CD4-positive, alpha-beta T cell treated with Interleukin-15 for 4 hours (primary cell): Measurements from ENCODE around the gene CCNYL1.
"Not testable (repeated sequence)": the region's sequence is repeated elsewhere in the genome, so short reads cannot be mapped to it uniquely, and the experiment has no call there.

Source experiments
- DNase-seq: peaks from one replicate; pipeline ENCODE4 v3.0.0-alpha.2; 2020; ENCODE audit warnings: low spot score

The CCNYL1 gene

DNA sequence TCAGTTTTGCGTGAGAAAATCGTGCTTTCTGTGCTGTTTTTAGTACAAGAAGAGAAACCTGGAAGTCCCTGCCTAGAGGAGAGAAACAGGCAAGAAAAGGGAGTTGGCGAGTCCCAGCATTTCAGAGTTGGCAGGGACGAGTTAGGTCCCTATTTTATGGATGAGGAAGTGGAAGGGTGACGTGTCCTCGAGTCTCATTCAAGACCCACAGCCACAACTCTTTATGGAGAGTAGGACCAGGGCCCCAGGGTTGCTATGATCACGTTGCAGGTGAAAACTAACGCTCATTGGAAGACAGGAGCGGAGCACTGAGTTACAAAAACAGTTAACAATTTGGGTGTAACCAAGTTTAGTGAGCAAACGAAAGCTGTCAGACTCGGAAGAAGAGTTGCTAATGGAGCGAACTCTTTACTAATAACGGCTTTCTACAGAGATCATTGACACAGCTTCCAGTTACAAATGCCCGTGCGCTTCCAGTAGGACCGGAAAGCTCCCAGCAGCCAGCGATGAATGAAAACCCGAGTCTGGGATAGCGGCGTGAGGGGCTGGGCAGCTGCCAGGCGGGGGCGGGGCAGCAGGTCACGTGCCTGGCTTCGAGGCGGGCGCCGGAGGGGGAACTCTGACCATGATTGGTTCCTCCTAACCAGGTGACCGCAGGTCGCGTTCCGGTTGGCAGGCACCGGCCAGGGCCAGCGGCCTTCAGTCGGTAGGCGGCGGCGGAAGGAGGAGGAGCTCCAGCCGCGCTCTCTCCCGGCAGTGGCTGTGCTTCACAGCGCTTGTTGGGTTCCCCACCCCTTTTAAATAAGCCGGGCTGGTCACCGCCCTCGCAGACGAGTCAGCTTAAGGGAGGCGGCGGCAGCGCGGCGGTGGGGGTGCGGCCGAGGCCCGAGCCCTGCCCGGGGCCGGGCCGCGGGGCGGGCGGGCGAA, at the start of gene CCNYL1:
TSS of gene CCNYL1 (plus strand) at position 827 of the 927 bp plus-strand sequence. CDS start 257 bp downstream, outside the sequence.
- peak; percentile 98 for DNase-seq

DNA sequence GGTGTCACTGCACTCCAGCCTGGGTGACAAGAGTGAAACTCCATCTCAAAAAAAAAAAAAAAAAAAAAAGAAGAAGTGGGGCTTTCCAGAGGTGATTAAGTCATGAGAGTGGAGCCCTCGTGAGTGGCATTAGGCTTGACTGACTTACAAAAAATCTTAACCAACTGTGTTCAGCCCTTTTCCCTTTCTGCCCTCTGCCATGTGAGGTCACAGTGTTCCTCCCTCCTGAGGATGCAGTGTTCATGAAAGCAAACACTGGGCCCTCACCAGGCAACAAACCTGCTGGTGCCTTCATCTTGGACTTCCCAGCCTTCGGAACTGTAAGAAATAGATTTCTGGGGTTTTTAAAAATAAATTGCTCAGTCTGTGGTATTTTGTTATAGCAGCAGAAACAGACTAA, 49.2 kb upstream of the CCNYL1 start:
- DNase-seq, result no peak

DNA sequence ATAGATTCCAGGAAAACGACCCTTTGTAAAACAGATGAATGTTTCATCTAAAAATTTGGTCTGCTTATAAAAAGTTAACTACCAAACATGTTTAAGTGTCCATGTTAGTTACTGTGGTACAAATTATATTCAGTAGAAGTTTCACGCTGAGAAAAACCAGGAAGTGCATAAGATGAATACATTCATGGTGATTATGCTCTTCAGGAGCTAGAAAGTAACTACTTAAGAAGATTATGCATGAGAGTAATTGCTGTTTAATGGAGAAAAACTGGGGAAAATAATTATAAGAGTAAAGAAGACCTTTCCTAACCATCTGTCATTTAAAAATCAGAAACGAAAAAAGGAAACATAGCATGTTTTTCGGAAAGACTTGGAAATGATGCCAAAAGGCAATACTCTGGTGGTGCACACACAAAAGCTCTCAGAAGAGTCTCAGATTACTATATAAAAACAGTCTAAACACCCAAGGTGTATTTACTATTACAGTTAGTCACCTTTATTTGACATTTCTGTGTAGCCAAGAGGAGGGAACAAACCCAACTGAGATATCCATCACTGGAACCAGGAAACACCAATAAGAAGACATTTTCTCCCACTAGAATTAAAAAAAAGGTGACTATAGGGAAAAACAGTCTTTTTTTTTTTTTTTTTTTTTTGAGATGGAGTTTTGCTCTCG, 47.4 kb upstream of the CCNYL1 start:
- no peak for DNase-seq

DNA sequence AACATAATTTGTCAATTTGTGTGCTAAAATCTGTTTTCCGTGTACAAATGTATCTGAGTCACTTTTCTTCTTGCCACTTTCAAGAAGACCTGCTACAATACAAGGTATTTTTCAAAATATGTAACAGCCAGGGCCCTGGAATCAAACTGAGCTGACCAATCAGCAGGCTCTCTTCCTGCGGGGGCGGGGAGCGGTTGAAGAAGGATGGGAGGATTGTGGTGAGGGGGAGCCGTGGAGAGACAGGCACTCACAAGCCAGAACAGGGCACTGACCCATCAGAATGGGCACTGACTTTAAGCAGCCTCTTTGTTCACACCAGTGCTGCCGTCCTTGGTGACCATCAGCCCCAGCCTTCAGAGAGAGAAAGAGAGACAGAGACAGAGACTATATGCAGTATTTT, 40.6 kb upstream of the CCNYL1 start:
- DNase-seq, result no peak

DNA sequence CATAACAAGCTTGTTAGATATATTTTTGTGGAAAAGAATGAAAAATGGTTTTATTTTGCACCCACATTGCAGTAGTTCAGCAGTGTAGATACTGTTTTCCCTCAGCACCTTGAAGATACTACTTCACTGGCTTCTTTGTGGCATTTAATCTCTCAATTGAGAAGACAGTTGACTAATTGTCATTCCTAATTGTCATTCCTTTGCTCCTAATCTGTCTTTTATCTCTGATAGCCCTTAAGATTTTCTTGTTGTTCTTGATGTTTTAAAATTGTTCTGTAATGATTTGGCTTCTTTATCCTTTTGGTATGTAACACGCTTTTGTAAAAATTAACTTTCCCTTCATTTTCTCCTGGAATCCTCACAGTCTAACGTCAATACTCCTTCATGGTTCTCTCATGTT, 38.0 kb upstream of the CCNYL1 start:
- DNase-seq, result no peak

DNA sequence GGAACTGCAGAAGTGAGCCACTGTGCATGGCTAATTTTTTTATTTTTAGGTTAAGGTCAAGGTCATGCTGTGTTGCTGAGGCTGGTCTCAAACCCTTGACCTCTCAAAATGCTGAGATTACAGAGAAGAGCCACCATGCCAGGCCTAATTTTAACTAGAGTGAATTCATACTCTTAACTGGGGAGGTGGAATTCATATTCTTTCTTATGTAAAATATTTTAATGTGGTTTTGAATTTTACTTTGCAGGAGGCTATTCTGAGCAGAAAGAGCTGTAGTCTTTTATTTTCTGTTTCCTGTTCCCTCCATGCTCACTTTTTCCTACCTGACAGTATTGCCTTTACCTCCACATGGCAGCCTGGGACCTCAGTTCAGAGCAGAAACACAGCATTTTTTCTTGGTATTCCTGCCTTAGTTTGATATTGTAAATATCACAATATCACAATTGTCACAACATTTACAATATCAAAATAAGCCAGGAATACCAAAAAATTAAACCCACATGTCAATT, 37.1 kb upstream of the CCNYL1 start:
- DNase-seq, result no peak

DNA sequence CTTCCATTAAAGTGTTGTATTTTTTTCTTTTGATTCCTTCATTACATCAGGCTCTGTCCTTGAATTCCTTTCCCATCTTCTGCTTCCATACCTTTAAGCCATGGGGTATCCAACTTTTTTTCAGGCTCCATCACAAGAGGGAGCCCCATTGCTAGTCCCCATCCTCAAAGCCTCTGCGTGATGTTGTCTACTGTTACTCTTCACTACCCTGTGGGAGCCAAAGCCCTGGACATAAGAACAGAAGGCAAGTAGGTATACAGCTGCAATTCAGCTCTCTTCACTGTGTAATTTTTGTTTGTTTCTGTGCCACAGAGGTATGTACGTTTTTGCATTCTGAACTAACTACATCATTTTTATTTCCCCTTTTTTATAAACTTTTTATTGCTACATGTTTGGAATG, 36.6 kb upstream of the CCNYL1 start:
- DNase-seq, result no peak

DNA sequence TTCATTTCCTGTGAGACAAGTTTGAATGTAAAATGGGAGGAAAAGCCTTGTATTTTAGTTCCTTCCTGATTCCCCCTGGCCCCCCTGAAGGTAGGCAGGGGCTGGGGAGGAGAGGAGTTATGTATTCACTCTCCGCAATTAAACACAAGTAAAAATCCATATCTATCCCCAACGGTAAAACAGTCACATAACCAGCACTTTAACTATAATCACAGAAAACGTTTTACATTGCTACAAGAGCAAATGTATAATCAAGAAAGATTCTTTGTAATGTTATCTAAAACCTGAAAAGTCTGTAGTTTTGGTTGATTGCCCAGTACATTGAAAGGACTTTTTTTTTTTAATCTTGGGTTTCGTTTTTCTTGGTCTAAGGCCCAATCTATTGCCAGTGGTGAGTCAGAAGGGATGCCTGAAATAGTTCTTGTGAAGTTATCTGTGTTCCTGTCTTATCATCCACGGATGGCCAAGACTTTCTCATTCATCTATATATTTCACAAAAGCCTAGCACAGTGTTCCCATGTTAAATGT, 34.5 kb upstream of the CCNYL1 start:
- no peak for DNase-seq

DNA sequence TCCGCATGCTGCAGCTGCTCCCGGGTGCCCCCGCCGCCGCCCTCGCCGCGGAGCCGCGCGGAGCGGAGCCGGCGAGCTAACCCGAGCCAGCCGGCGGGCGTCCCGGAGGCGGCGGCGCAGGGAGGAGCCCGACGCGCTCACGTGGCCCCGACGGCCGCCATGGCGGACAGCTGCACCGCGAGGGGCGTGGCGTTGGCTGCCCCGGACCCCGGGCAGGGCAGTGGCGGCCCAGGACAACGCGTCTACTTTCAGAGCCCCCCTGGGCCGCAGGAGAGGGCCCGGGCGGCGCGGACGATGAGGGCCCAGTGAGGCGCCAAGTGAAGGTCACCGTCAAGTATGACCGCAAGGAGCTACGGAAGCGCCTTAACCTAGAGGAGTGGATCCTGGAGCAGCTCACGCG, 30.0 kb upstream of the CCNYL1 start:
- DNase-seq, result no peak

DNA sequence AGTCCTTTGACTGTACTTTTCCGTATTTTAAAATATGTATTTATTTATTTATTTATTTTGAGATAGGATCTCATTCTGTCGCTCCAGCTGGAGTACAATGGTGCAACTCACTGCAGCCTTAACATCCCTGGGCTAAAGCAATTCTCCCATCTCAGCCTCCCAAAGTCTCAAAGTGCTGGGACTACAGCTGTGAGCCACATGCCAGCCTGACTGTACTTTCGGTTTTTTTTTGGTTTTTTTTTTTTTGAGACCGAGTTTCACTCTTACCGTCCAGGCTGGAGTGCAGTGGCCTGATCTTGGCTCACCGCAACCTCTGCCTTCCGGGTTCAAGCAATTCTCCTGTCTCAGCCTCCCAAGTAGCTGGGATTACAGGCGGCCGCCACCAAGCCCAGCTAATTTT, 28.9 kb upstream of the CCNYL1 start:
- DNase-seq, result no peak

DNA sequence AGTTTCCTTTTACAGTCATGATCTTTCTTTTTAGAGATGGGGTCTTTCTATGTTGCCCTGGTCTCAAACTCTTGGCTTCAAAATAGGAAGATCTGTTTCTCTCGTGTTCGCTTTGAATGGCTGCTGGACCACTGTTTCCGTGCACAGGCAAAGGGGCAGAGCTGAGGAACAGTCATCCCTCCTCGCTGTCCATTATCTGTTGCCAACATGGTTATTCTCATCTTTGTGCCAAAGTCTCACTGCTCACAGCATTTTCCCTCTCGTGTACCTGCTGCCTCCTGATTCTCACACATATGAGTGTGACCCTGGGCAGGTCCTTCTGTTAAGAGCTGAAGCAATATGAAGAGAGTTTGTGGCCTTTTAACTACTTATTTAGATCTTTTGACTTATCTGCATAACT, 28.0 kb upstream of the CCNYL1 start:
- DNase-seq, result no peak

DNA sequence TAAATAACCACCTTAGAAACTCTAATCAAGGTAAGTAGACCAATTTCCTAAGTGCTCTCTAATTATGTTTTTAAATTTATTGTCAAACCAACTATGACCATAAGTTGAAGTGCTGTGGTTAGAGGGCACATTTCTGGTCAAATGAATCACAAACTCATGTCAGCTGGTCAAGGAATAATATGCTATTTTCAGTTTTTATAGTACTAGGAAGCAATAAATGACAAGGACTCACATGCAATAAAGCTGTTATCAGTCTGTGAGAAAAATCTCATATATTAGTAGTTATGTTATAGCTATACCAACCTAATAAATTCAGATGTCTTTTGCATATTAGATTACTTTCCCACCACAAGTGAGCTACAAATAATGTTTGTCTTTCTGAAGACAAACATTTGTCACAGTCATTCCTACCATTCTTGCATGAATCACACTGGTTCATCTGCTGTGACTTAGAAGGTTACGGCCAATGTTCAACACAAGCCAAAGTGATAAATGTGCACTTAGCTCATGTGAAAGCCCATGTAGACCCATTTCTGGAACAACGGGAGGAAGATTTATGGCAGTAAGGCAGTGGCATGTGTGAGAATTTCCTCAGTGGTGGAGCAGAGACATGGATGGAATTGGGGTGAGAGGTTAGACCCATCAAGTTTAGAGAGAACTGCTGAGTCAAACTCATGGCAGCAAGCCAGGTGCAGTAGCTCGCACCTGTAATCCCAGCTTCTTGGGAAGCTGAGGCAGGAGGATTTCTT, 27.4 kb upstream of the CCNYL1 start:
- no peak for DNase-seq

DNA sequence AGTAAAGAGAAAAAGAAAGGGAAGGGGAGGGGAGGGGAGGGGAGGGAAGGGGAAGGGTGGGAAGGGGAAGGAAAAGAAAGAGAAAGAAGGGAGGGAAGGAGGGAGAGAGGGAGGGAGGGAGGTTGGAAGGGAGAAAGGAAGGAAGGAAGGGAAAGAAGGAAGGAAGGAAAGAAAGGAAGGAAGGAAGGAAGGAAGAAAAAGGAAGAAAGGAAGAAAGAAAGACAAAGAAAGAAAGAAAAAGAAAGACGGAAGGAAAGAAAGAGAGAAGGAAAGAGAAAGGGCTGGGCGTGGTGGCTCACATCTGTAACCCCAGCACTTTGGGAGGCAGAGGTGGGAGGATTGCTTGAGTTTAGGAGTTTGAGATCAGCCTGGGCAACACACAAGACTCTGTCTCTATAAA, 24.6 kb upstream of the CCNYL1 start:
- no peak for DNase-seq

DNA sequence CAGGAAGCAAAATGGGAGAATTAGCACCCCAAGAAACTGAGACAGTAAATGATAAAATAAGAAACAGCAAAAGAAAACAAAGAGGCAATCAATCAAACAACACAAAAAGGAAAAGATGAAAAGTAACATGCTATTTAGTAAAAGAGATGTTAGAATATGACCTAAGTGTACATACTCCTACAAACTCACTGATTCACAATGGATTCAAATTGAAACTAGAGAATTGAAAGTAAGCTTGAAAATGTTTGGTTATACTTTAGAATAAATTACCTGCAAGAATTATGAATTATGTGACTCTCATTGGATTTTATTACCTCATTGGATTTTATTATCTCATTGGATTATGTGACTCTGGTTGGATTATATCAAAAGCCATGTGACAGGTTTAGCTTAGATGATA, 22.8 kb upstream of the CCNYL1 start:
- DNase-seq, result no peak

DNA sequence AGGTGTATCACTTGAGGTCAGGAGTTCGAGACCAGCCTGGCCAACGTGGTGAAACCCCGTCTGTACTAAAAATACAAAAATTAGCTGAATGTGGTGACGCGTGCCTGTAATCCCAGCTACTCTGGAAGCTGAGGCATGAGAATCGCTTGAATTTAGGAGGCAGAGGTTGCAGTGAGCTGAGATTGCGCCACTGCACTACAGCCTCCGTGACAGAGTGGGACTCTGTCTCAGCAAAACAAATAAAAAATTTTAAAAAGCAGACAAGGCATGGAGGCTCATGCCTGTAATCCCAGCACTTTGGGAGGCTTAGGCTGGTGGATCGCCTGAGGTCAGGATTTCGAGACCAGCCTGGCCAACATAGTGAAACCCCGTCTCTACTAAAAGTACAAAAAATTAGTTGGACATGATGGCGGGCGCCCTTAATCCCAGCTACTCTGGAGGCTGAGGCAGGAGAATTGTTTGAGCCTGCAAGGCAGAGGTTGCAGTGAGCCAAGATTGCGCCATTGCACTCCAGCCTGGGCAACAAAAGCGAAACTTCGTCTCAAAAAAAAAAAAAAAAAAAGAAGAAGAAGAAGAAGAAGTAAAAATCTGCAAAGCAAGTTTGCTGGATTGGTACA, 20.5 kb upstream of the CCNYL1 start:
- DNase-seq, result not testable (repeated sequence)

DNA sequence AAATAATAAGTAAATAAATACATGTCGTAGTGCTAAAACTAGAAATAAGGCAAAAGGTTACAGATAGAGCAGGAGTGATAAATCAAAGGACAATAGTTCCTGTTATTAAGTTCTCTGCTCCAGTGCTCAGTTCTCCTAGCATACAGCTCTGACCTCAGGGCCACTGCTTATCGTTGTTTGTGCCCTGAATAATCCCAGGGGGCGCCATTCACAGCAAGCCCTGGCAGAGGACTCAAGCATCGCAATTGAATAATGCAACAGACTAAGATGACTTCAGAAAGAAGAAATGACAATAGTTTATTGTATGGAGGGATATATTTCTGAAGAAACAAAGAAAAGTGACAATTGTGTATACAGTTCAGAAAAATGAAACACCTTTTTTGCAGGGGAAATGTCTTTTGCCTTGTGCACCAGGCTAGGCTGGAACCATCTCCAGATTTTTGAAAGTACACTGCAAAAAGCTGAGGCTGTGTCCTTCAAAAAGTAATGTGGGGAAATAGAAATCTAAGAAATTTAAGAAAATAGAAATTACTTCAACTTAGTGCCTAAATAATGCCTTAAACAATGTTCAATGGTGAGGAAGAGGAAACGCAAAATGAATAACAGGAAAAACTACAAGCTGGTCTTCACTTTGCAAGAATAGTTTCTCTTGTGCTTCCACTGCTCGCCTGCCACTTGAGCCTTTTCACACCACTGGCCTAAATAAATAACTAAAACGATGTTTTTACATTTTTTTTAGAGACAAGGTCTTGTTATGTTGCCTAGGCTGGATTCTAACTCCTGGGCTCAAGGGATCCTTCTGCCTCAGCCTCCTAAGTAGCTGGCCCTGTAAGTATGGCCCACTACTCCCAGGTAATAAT, 19.0 kb upstream of the CCNYL1 start:
- DNase-seq, result peak; percentile 58

DNA sequence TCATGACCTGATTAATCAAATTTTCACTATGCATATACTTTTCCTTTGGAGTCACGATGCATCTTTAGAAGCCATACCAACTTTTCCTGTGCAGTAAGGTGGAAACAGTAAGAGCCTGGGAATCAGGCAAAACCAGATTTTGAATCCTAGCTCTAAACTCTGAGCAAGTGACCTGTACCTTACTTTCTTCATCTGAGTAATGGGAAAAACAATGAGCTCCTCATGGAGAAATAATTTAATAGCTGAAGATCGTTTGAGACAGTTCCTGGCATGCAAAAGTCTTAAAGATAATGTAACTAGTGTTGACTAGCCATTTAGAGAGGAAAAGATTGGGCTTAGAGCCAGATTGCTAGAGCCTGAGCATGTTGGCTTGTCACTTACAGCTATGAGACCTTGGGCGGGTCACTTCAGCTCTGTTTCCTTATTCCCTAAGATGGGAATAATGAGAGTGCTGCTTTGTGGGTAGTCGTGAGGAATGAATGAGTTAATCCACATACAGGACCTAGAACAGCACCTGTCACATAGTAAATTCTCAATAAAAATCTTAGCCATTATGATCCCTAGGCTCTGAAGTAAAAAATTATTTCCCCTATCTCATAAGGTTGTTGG, 17.7 kb upstream of the CCNYL1 start:
- DNase-seq, result no peak

DNA sequence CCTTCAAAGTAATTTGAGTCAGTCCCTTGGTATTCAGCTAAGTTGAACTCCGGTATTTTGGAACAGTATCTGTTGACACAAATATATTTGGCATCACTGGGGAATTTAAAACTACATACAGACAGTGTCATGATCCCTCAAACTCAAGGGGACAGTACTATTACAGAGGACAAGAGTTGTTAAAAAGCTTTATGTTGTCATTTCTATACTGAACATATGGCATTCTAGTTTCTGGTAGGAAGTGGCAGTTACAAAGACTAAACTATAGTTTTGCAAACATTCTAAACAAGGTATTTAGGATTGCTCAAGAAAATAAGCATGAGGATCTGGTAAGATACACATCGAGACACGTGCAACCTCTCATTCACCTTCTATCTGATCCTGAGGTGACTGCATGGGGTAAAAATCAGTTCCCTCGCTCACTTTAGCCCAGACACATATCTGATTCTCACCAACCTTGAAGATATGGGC, 16.6 kb upstream of the CCNYL1 start:
- no peak for DNase-seq

DNA sequence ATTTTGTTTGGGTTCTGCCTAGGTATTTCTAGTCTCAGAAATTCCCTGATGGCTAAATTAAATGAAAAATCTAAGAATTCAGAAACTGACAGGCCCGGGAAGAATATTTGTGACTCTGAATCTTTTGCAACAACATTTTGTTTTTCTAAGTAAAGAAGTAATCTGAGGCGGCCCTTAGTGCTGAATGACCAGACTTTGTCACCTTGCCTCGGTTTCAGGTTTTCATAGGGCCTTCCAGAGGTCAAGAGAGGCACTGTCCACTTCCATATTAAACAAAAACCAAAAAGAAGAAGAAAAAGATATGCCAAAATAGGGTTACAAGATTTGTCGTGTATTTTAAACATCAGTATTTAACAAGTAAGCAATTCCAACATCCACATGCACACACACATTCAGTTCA, 16.1 kb upstream of the CCNYL1 start:
- DNase-seq, result no peak

DNA sequence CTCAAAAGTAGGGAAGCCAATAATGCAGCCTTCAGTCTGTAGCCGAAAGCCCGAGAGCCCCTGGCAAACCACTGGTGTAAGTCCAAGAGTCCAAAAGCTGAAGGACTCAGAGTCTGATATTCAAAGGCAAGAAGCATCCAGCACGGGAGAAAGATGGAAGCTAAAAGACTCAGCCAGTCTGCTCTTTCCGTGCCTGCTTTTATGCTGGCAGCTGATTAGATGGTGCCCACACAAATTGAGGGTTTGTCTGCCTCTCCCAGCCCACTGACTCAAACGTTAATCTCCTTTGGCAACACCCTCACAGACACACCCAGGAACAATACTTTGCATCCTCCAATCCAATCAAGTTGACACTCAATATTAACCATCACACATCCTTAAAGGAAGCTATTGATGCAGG, 14.5 kb upstream of the CCNYL1 start:
- DNase-seq, result not testable (repeated sequence)
